B cell (primary cell): Measurements from ENCODE around the gene TCF12. TPM values are rescaled to one million over a fixed set of nuclear protein-coding genes. Genes with fewer than 3 reads are reported as not detected.

ENCODE experiments used
- ATAC-seq: fragments of 200-7000 bp; cut with Tn5 transposase; one replicate; pipeline ENCODE4 v1.10.0; 2021; ENCODE audit warnings: low read depth, mild to moderate bottlenecking, moderate number of reproducible peaks, moderate library complexity
- CTCF ChIA-PET: fragments of 350-600 bp; sonication (Branson Sonifier 250); formaldehyde crosslinking; loops from one replicate; lab custom pipeline; 2021; ENCODE audit warnings: antibody characterized with exemption, inconsistent platforms; lab: Charles Lee
- POLR2A ChIA-PET: fragments of 350-600 bp; sonication (Branson Sonifier 250); formaldehyde crosslinking; loops from one replicate; lab custom pipeline; 2021; ENCODE audit warnings: antibody characterized with exemption; lab: Charles Lee
- DNase-seq: peaks from one replicate; pipeline ENCODE4 v3.0.0; 2013
- H2AFZ ChIP-seq: 2 replicates; pipeline ENCODE4 v1.6.1; 2012; ENCODE audit warnings: mild to moderate bottlenecking, low read depth, low read length; ENCODE audit not compliant: insufficient read depth, poor library complexity, severe bottlenecking
- H3K27ac ChIP-seq, 2 donors: 1 replicate in 1 of 2; 2 replicates in 1 of 2; pipeline ENCODE4 v1.5.1; 2012 to 2013; ENCODE audit warnings: low read length in 2 of 2, mild to moderate bottlenecking in 2 of 2, moderate library complexity in 1 of 2
- H3K27me3 ChIP-seq, 4 experiments: fragments of 200-600 bp in 1 of 4; sonication (generic) in 1 of 4; replicated peaks in 1 of 4; 1 replicate in 2 of 4; 2 replicates in 2 of 4; pipeline versions ENCODE4 v1.6.1 to v1.7.0; 2013 to 2016; ENCODE audit warnings: low read length in 3 of 4, mild to moderate bottlenecking in 2 of 4, mixed read lengths in 1 of 4, moderate library complexity in 1 of 4; ENCODE audit not compliant: insufficient read depth in 4 of 4, control insufficient read depth in 3 of 4; ENCODE audit errors: control extremely low read depth in 1 of 4
- H3K36me3 ChIP-seq, 2 experiments: replicated peaks in 1 of 2; 1 replicate in 1 of 2; 2 replicates in 1 of 2; pipeline versions ENCODE4 v1.6.1 to v1.7.1; 2013; ENCODE audit warnings: low read length in 1 of 2; ENCODE audit not compliant: insufficient read depth in 2 of 2, control insufficient read depth in 1 of 2; ENCODE audit errors: control extremely low read depth in 1 of 2, extremely low read depth in 1 of 2
- H3K4me1 ChIP-seq, 2 donors: fragments of 200-600 bp in 1 of 2; sonication (generic) in 1 of 2; 1 replicate in 1 of 2; 2 replicates in 1 of 2; pipeline versions ENCODE4 v1.5.1 to v1.6.1; 2013 to 2017; ENCODE audit warnings: low read length in 2 of 2; ENCODE audit not compliant: control insufficient read depth in 2 of 2, insufficient read depth in 2 of 2
- H3K4me2 ChIP-seq: replicated peaks from 2 replicates; pipeline ENCODE3; 2012; ENCODE audit warnings: mild to moderate bottlenecking, low read depth, low read length; ENCODE audit not compliant: poor library complexity, severe bottlenecking
- H3K4me3 ChIP-seq, 5 experiments: fragments of 200-600 bp in 1 of 5; sonication (generic) in 1 of 5; 1 replicate in 3 of 5; 2 replicates in 2 of 5; pipeline versions ENCODE4 v1.5.1 to v1.7.0; 2011 to 2016; ENCODE audit warnings: low read length in 4 of 5, mild to moderate bottlenecking in 4 of 5, low read depth in 2 of 5, control low read depth in 1 of 5, moderate library complexity in 1 of 5; ENCODE audit not compliant: insufficient read depth in 1 of 5; ENCODE audit errors: control extremely low read depth in 1 of 5, extremely low read depth in 1 of 5
- H3K79me2 ChIP-seq: fragments of 200-600 bp; sonication (generic); one replicate; pipeline ENCODE4 v1.6.0; 2016; ENCODE audit warnings: low read length; ENCODE audit not compliant: control insufficient read depth, insufficient read depth
- H3K9ac ChIP-seq: fragments of 200-600 bp; sonication (generic); 2 replicates; pipeline ENCODE4 v1.6.1; 2017; ENCODE audit warnings: mild to moderate bottlenecking, low read length, moderate library complexity
- H3K9me3 ChIP-seq, 3 donors: one replicate each; pipeline versions ENCODE4 v1.6.1 to v1.7.1; 2013; ENCODE audit warnings: low read length in 2 of 3; ENCODE audit not compliant: control insufficient read depth in 2 of 3, insufficient read depth in 1 of 3; ENCODE audit errors: control extremely low read depth in 1 of 3
- H4K20me1 ChIP-seq: 2 replicates; pipeline ENCODE4 v1.6.0; 2012; ENCODE audit warnings: mild to moderate bottlenecking, low read length; ENCODE audit not compliant: insufficient read depth, control insufficient read depth, poor library complexity, severe bottlenecking
- H3K27ac Mint-ChIP-seq: one replicate; pipeline ENCODE4 v1.8.0; 2021; ENCODE audit warnings: mixed read lengths
- H3K27me3 Mint-ChIP-seq: one replicate; pipeline ENCODE4 v1.8.0; 2021; ENCODE audit warnings: mixed read lengths
- H3K4me1 Mint-ChIP-seq: one replicate; pipeline ENCODE4 v1.8.0; 2021; ENCODE audit warnings: mixed read lengths
- H3K4me3 Mint-ChIP-seq: one replicate; pipeline ENCODE4 v1.8.0; 2021; ENCODE audit warnings: mixed read lengths
- H3K9me3 Mint-ChIP-seq: one replicate; pipeline ENCODE4 v1.8.0; 2022; ENCODE audit warnings: mixed read lengths; ENCODE audit not compliant: insufficient read depth
- CTCF ChIP-seq: fragments of 200-600 bp; IDR thresholded peaks from one replicate; pipeline ENCODE4 v1.8.0; 2022; ENCODE audit warnings: antibody characterized with exemption, mild to moderate bottlenecking
- EZH2 ChIP-seq: IDR thresholded peaks from 2 replicates; pipeline ENCODE4 v1.6.1; 2012; ENCODE audit warnings: borderline replicate concordance, low read depth, mild to moderate bottlenecking, moderate library complexity, low read length; ENCODE audit not compliant: insufficient read depth, poor library complexity, severe bottlenecking
- WGBS: methylation state at CpG from one replicate; pipeline ENCODE4 v1.1.5; 2013; ENCODE audit warnings: missing lambda C conversion rate; ENCODE audit not compliant: insufficient coverage; 5-methylcytosine and 5-hydroxymethylcytosine counted together
- intact Hi-C: fragments of 100-400 bp; cut with micrococcal nuclease; formaldehyde crosslinking; loops from one replicate; pipeline ENCODE4 v1.10.0; 2022
- polyA plus RNA-seq: library from polyadenylated mRNA; depleted of rRNA; stranded (reverse); fragments of >200 nt; gene quantifications from 2 replicates; pipeline ENCODE4 v1.2.3, GENCODE V29; 2012
- total RNA-seq, 2 donors: library from RNA; stranded (reverse); fragments of 120-200 nt in 1 of 2; gene quantifications; 1 replicate in 1 of 2; 2 replicates in 1 of 2; pipeline versions ENCODE4 v1.2.3 to v1.2.4, GENCODE V29; 2013 to 2022

Gene TCF12
- total and polyA plus RNA-seq, 2 donors (not counting 1 experiment from before 2014, with no cell fraction given): 27.1 to 131 TPM

- Mint-ChIP-seq H3K4me1 (peaks cover 12% of the 10 kb centered on the region), H3K27ac (no peak overlapping the region), H3K9me3 (no peaks in the 10 kb centered on the region), H3K4me3 (no peak overlapping the region), H3K27me3 (no peaks in the 10 kb centered on the region)
- Histone ChIP-seq H4K20me1 (no peaks in the 10 kb centered on the region), H3K79me2 (peaks cover 13% of the 10 kb centered on the region), H3K9me3 (no peaks in the 10 kb centered on the region), H3K4me1 (peaks cover 0 to 13% of the 10 kb centered on the region in 2 donors), H3K27me3 (no peaks in the 10 kb centered on the region), H3K27ac (no peak overlapping the region), H3K36me3 (no peaks in the 10 kb centered on the region), H3K4me3 (no peak overlapping the region), H3K4me2 (no peak overlapping the region), H2AFZ (no peak overlapping the region), H3K9ac (no peak overlapping the region)
- WGBS: 79% methylated on average over 5 of the region's 7 CpGs
- ChIA-PET CTCF (no interaction called here), POLR2A (interaction anchor here (0.7 kb wide), 1 partner anchor 38 kb away, joined by 5 read pairs; no protein-coding TSS in a partner anchor)
- ATAC-seq (no peak), DNase-seq (no peak)
- intact Hi-C loops: loop anchor here (10.0 kb wide), 1 partner anchor 224 kb away; no protein-coding TSS in a partner anchor
- TF ChIP-seq CTCF (no peak), EZH2 (no peak)
These were observed 7.6 kb upstream of the TCF12 start for GRCh38 chr15:56910801-56911200.

- H3K4me1 Mint-ChIP-seq: peaks cover 17% of the 10 kb centered on the region
- Histone ChIP-seq H3K27ac (no peak overlapping the region), H3K9ac (no peak overlapping the region), H4K20me1 (no peaks in the 10 kb centered on the region), H3K27me3 (no peaks in the 10 kb centered on the region), H3K9me3 (no peaks in the 10 kb centered on the region), H3K4me2 (no peak overlapping the region), H3K4me3 (no peak overlapping the region), H3K36me3 (no peaks in the 10 kb centered on the region), H3K79me2 (peaks cover 36% of the 10 kb centered on the region), H2AFZ (no peak overlapping the region), H3K4me1 (peaks cover 10 to 12% of the 10 kb centered on the region in 2 donors)
- TF ChIP-seq CTCF (no peak), EZH2 (no peak)
- intact Hi-C loops: loop anchor here (10.0 kb wide), 1 partner anchor 222 kb away; no protein-coding TSS in a partner anchor
- ChIA-PET CTCF (no interaction called here), POLR2A (no interaction called here)
- H3K9me3 Mint-ChIP-seq: no peaks in the 10 kb centered on the region
- 100% methylated on average over 1 of the region's 3 CpGs for WGBS
- DNase-seq: no peak
- no peak overlapping the region for H3K4me3 Mint-ChIP-seq
- no peak for ATAC-seq
- no peaks in the 10 kb centered on the region for H3K27me3 Mint-ChIP-seq
- H3K27ac Mint-ChIP-seq: no peak overlapping the region
These were observed 5.2 kb upstream of the TCF12 start for GRCh38 chr15:56913241-56913640.
